ENCODE results near the gene CARD19.

CARD19 gene

DNA sequence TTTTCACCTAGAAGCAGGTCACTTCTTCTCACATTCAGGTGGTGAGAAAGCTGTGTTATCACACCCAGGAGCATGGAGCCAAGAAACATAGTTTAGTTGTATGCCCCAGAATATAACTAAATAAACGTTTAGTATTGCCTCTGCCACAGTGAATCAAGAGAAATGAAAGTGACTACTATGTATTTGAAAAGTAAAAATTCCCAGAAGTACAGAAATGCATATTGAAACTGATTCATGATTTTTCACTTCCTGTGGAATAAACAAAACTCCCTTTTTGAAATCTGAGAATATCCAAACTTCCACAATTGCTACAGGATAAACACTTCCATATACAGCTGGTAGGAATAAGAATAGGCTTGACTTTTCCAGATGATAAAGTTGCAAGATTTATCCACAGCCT, 53.3 kb downstream of the CARD19 start:
- DNase-seq (ENCODE audit: insufficient read length, low spot score) (no peak), FAIRE-seq (no peak)

DNA sequence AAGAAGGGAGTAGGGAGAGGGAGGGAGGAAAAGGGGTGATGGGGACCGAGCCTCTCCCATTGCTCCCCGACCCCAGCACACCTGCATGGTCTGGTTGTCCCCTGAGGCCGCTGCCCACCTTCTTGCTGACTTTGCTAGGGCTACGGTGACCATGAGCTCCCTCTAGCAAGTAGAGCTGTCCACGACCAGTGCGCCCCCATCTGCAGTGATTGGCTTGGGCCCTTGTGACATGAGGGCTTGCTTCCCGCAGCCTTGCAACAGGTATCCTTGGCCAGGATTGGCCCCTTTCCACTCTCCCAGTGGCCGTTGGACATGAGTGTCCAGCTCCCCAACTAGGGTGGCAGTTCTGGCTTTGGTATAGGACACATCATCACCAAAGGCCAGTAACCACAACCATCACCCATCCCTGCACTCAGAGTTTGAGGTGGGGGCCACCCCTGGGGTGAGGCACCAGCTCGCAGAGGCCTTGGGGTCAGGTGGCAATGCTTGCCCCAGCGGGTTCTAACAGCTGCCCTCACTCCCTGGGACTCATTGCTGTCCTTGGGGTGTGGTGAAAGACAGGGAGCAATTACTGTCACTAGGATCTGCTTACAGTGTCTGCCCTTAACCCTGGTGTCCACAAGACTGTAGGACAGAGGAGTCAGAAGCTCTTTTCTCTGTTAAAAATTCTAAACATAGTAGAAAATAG, 55.2 kb downstream of the CARD19 start:
- FAIRE-seq (no peak), DNase-seq (ENCODE audit: insufficient read length, low spot score) (no peak)

DNA sequence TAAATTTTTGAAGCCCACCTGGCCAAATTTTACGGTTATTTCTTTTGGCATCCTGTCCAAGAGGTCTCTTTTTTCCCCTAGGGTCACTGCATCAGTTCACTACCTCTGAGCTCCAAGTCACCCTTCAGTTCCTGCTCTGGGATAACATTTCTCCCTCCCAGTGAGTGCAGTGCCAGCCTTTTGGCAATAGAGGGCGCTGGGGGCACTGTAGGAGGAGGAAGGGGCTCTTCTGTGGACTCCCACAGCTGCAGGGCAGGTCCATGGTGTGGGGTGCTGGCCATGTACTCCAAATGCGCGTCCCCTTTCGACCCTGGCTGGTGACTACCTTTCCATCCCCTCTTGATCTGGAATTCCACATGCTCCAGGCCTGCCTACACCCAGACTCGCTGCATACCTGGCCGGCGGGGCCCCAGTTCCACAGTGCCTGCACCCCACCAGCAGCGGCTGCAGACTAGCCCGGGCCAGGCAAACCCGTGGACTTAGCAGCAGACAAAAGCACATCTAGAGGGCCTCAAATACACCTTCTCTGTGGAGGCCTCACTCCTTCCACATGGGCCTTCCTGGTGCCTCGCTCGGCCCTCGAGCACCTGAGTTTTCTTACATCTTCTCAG, 58.4 kb downstream of the CARD19 start:
- FAIRE-seq: no peak
- peak; percentile 44 for DNase-seq (ENCODE audit: insufficient read length, low spot score)

DNA sequence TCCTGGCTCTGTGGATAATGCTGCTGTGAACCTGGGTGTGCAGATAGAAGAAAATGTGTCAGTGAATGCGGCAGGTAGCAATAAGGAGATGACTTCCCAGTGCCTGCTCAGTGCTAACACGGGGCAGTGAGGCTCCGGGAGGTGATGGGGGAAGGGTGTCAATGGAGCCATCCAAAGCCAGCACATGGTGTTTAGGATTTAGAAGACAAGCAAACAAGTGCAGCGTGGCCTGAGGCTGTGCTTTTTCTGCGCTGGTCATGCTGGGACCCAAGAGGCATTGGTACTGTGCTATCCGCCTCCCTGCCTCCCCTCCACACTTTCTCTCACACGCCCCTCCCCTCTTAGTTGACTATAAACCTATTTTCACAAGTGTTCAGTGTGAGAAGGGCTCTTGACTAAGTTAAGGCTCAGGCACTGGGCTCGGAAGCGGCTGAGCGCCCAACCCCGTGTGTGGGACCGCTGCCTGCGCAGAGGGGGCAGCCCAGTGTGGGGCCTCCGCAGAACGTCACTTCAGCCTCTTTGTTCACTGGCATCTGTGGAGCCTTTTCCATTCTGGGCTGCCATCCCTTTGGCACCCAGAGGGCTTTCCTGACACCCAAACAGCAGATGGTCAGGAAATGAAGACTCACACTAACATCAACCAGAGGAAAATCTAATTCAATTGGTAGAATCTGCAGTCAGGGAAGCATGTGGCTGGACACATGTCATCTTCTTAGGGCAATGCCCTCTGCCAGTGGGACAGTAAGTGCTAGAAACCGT, 59.9 kb downstream of the CARD19 start:
- FAIRE-seq (no peak), DNase-seq (ENCODE audit: insufficient read length, low spot score) (no peak)

DNA sequence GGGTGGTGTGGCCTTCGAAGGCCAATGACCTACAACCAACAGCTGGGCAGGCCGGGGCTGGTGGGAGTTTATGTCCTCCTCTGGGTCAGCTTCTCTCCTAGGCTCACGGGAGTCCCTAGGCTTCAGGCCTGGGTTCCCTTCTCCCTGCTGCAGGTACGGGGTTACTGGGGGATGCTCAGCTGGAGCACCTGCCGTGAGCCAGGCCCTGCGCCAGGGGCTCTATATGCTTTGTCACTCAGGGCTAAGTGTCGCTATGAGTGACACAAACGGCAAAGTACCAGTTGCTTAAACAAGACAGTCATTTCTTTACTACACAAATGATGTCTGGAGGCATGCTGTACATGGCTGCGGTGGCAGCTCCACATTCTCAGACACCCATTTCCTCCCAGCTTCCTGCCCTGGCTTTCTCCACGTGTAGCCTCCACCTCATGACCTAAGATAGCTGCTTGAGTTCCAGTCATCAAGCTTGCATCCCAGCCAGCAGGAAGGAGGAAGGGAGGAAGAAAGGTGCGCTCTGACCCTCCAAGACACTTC, 60.5 kb downstream of the CARD19 start:
- FAIRE-seq (no peak), DNase-seq (ENCODE audit: insufficient read length, low spot score) (no peak)

DNA sequence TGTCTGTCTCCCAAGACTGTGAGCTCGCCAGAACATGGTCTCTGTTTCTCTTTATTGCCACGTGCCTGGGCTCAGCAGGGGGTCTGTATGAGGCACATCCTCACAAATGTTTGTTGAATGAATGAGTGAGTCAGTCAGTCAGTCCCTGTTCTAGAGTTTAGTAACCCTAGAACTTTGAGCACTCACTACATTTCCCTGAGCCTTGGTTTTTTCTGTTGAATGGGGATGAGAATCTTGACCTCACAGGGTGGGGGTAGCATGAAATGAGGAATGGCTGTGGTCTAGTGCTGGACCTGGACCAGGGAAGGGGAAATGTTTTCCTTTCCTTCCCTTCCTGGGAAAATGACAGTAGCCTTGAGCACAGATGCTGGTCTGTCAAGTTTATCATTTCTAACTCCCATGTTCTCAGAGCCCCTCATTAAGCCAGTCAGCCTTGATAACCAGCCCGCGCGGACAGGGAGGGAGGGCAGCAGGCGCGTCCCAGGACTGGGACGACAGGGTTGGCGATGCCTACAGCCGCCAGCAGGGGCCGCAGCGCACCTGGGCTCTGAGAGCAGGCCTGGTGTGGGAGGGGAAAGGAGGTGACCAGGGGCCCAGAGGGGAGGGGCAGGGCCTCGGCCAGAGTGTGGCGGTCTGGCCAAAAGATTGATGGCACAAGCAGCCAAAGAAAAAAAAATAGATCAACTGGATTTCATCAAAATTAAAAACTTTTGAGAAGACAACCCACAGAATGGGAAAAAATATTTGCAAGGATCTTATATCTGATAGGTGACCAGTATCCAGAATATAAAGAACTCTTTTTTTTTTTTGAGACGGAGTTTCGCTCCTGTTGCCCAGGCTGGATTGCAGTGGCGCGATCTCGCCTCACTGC, 63.8 kb downstream of the CARD19 start:
- peak; percentile 86 for DNase-seq (ENCODE audit: insufficient read length, low spot score)
- FAIRE-seq: peak; percentile 89

DNA sequence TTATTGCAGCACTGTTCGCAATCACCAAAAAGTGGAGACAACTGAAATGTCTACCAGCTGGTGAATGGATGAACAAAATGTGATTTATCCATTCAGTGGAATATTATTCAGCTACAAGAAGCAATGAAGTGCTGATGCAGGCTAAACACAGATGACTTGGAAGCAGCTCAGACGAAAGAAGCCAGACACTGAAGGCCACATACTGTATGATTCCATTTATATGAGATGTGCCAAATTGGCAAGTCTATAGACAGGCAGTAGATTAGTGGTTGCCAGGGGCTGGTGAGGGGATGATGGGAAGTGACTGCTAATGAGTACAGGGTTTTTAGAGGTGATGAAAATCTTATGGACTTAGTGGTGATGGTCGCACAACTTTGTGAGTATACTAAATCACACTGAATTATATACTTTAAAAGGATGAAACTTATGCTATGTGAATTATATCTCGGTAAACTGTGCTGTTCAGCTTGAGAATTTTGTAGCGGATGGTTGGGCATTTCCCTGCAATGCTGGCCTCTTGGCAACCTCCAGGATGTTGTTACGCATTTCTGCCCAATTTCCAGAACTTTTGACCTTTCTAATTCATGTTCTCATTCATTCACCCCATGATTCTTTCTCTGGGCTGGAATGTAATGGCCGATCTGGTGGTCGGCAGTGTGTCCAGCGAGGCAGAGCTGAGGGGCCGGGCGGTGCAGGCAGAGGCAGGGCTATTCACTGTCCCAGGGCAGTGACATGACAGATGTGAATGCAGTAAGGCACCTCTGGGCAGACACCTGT, 66.0 kb downstream of the CARD19 start:
- FAIRE-seq (no peak), DNase-seq (ENCODE audit: insufficient read length, low spot score) (no peak)

All from HTR-8/SVneo (cell line).